Fibroblast of pulmonary artery (primary cell): ENCODE data around the gene PAQR5.

Experiments
- DNase-seq: peaks from one replicate; pipeline ENCODE4 v3.0.0-alpha.2; 2010; ENCODE audit warnings: low read depth
- H3K4me3 ChIP-seq: replicated peaks from 2 replicates; pipeline ENCODE4 v1.5.1; 2011; ENCODE audit warnings: low read depth, mild to moderate bottlenecking, control low read depth, low read length, moderate library complexity
- TF ChIP-seq, protein P1 (sequence below): IDR thresholded peaks from 2 replicates; pipeline ENCODE4 v1.5.1; 2011; ENCODE audit warnings: mild to moderate bottlenecking, control low read depth, low read length, inconsistent platforms; ENCODE audit errors: missing control alignments

PAQR5 gene

GRCh38 chr15:69298697-69299441 lies at the start of gene PAQR5:
Gene PAQR5 (plus strand): TSS chr15:69298912. CDS start chr15:69360081, 61,169 bp downstream.
- TF ChIP-seq, protein P1, sequence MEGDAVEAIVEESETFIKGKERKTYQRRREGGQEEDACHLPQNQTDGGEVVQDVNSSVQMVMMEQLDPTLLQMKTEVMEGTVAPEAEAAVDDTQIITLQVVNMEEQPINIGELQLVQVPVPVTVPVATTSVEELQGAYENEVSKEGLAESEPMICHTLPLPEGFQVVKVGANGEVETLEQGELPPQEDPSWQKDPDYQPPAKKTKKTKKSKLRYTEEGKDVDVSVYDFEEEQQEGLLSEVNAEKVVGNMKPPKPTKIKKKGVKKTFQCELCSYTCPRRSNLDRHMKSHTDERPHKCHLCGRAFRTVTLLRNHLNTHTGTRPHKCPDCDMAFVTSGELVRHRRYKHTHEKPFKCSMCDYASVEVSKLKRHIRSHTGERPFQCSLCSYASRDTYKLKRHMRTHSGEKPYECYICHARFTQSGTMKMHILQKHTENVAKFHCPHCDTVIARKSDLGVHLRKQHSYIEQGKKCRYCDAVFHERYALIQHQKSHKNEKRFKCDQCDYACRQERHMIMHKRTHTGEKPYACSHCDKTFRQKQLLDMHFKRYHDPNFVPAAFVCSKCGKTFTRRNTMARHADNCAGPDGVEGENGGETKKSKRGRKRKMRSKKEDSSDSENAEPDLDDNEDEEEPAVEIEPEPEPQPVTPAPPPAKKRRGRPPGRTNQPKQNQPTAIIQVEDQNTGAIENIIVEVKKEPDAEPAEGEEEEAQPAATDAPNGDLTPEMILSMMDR: no peak
- no peak for DNase-seq
- peak within 1 kb of the TSS; percentile 40 for H3K4me3 ChIP-seq

GRCh38 chr15:69253156-69253555 lies 45.6 kb upstream of the PAQR5 start:
- TF ChIP-seq, protein P1: no peak
- peak; percentile 86 for DNase-seq
- H3K4me3 ChIP-seq: no peak overlapping the region

GRCh38 chr15:69265347-69265955 lies 33.3 kb upstream of the PAQR5 start:
- TF ChIP-seq, protein P1: peak; percentile 56
- H3K4me3 ChIP-seq: no peak overlapping the region
- peak; percentile 55 for DNase-seq

GRCh38 chr15:69271217-69271616 lies 27.5 kb upstream of the PAQR5 start:
- TF ChIP-seq, protein P1: no peak
- no peak overlapping the region for H3K4me3 ChIP-seq
- no peak for DNase-seq

GRCh38 chr15:69272139-69272538 lies 26.6 kb upstream of the PAQR5 start:
- TF ChIP-seq, protein P1: no peak
- H3K4me3 ChIP-seq: no peak overlapping the region
- DNase-seq: peak; percentile 42

- DNase-seq: no peak
- TF ChIP-seq, protein P1: no peak
- H3K4me3 ChIP-seq: no peak overlapping the region
Measured at GRCh38 chr15:69272891-69273290, 25.8 kb upstream of the PAQR5 start.
